Neuronal stem cell (in vitro differentiated cells): ENCODE data around the gene FAF1.

Experiments
- DNase-seq: peaks from one replicate; pipeline ENCODE4 v3.0.0-alpha.2; 2013; ENCODE audit warnings: low spot score
- H2AFZ ChIP-seq: one replicate; pipeline ENCODE4 v1.6.1; 2013; ENCODE audit warnings: mild to moderate bottlenecking, low read length, inconsistent platforms
- H2AK5ac ChIP-seq: 2 replicates; pipeline ENCODE4 v1.6.1; 2013; ENCODE audit warnings: low read depth, mild to moderate bottlenecking, inconsistent platforms, low read length, moderate library complexity, mixed read lengths
- H2BK120ac ChIP-seq: 2 replicates; pipeline ENCODE4 v1.6.1; 2013; ENCODE audit warnings: low read depth, mild to moderate bottlenecking, inconsistent platforms, low read length, moderate library complexity, mixed read lengths
- H2BK12ac ChIP-seq: one replicate; pipeline ENCODE4 v1.6.1; 2013; ENCODE audit warnings: low read length, inconsistent platforms
- H2BK15ac ChIP-seq: 2 replicates; pipeline ENCODE4 v1.6.1; 2013; ENCODE audit warnings: mild to moderate bottlenecking, low read length, inconsistent platforms, mixed read lengths
- H2BK5ac ChIP-seq: one replicate; pipeline ENCODE4 v1.6.1; 2013; ENCODE audit warnings: inconsistent platforms, mild to moderate bottlenecking, low read length, moderate library complexity
- H3K14ac ChIP-seq: one replicate; pipeline ENCODE4 v1.6.1; 2013; ENCODE audit warnings: low read length, inconsistent platforms
- H3K18ac ChIP-seq: 2 replicates; pipeline ENCODE4 v1.6.1; 2013; ENCODE audit warnings: low read length, inconsistent platforms
- H3K23ac ChIP-seq: 2 replicates; pipeline ENCODE4 v1.6.1; 2013; ENCODE audit warnings: low read depth, mild to moderate bottlenecking, mixed read lengths, low read length, inconsistent platforms; ENCODE audit not compliant: poor library complexity
- H3K27ac ChIP-seq: replicated peaks from 3 replicates; pipeline ENCODE4 v1.5.1; 2013; ENCODE audit warnings: low read length, inconsistent platforms
- H3K27me3 ChIP-seq, 3 experiments: 2 replicates each; pipeline ENCODE4 v1.6.1; 2013; ENCODE audit warnings: low read length in 3 of 3, mild to moderate bottlenecking in 2 of 3, inconsistent platforms in 1 of 3, low read depth in 1 of 3, mixed read lengths in 1 of 3, moderate library complexity in 1 of 3; ENCODE audit not compliant: control insufficient read depth in 3 of 3, insufficient read depth in 3 of 3
- H3K36me3 ChIP-seq, 2 donors: replicated peaks in 1 of 2; 2 replicates each; pipeline ENCODE4 v1.6.1; 2013; ENCODE audit warnings: low read length in 2 of 2; ENCODE audit not compliant: control insufficient read depth in 2 of 2, insufficient read depth in 2 of 2
- H3K4ac ChIP-seq: 2 replicates; pipeline ENCODE4 v1.6.1; 2013; ENCODE audit warnings: inconsistent platforms, mild to moderate bottlenecking, low read length, moderate library complexity
- H3K4me1 ChIP-seq, 2 donors: 1 replicate in 1 of 2; 2 replicates in 1 of 2; pipeline ENCODE4 v1.6.1; 2013; ENCODE audit warnings: low read length in 2 of 2, low read depth in 1 of 2; ENCODE audit not compliant: control insufficient read depth in 2 of 2, insufficient read depth in 1 of 2
- H3K4me2 ChIP-seq: one replicate; pipeline ENCODE4 v1.6.1; 2013; ENCODE audit warnings: mild to moderate bottlenecking, low read length, inconsistent platforms; ENCODE audit not compliant: insufficient read depth, poor library complexity, severe bottlenecking
- H3K4me3 ChIP-seq, 2 donors: 2 replicates each; pipeline ENCODE4 v1.5.1; 2013; ENCODE audit warnings: low read length in 2 of 2, mild to moderate bottlenecking in 2 of 2, inconsistent platforms in 1 of 2, moderate library complexity in 1 of 2
- H3K79me1 ChIP-seq: one replicate; pipeline ENCODE4 v1.6.1; 2013; ENCODE audit warnings: low read depth, mild to moderate bottlenecking, inconsistent platforms, low read length, moderate library complexity
- H3K9ac ChIP-seq: one replicate; pipeline ENCODE4 v1.6.1; 2013; ENCODE audit warnings: mild to moderate bottlenecking, low read depth, low read length, inconsistent platforms; ENCODE audit not compliant: poor library complexity
- H3K9me3 ChIP-seq, 2 donors: replicated peaks in 1 of 2; 2 replicates each; pipeline versions ENCODE3 to v1.6.1; 2013; ENCODE audit warnings: low read length in 2 of 2, mild to moderate bottlenecking in 2 of 2, inconsistent platforms in 1 of 2, low read depth in 1 of 2, mixed read lengths in 1 of 2, moderate library complexity in 1 of 2; ENCODE audit not compliant: control insufficient read depth in 2 of 2, insufficient read depth in 1 of 2
- H4K8ac ChIP-seq: one replicate; pipeline ENCODE4 v1.6.1; 2013; ENCODE audit warnings: low read depth, mild to moderate bottlenecking, inconsistent platforms, low read length, moderate library complexity
- H4K91ac ChIP-seq: one replicate; pipeline ENCODE4 v1.6.1; 2013; ENCODE audit warnings: low read length, low read depth, mild to moderate bottlenecking, inconsistent platforms; ENCODE audit not compliant: poor library complexity
- WGBS, 2 donors: extraction: QIAGEN DNeasy Blood & Tissue Kit; methylation state at CpG; one replicate each; pipeline ENCODE4 v1.1.7; 2013; ENCODE audit warnings: missing lambda C conversion rate in 2 of 2, mixed read lengths in 1 of 2; ENCODE audit not compliant: insufficient read length in 2 of 2, insufficient replicate concordance in 1 of 2; ENCODE audit errors: extremely low coverage in 2 of 2; 5-methylcytosine and 5-hydroxymethylcytosine counted together

The FAF1 gene

DNA sequence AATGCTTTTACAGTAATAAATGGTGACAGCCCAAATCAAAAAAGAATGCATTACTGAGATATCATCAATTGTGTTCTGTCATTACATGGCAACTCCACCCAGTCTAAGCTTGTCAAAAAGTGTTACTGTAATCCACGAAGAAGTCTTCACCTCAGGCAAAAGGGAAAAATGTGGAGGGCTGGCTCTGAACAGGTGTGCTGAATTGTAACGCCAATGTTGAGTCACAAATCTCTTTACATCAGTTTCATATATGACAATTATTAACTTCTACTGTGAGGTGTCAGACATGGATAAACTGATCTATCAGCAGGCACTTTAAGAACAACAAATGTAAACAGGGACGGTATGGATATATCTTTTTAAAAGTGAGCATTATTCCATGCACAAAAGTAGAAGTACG lies 438.4 kb downstream of the FAF1 start:
- no peaks in the 10 kb centered on the region for H3K36me3 ChIP-seq
- DNase-seq = no peak

DNA sequence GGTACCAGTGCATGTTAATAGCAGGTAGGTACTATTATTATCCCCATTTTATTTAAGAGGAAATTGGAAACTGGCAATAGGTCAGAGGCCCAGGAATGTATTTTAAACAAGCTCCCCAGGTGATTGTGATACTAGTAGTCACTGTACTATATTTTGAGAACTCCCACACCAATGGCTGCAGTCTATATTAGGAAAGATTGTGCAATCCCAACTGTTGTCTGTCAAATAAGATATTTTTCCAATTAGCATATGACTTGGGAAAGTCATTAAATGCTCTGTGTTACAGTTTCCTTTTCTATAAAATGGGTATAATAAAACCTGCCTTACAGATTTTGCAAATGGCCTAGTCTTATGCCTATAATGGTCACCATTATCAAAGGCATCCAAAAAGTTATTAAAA lies 442.6 kb downstream of the FAF1 start:
- Histone ChIP-seq H3K27me3 (no peaks in the 10 kb centered on the region), H3K27ac (no peak overlapping the region), H2BK5ac (no peak overlapping the region), H3K9ac (no peak overlapping the region), H3K18ac (no peak overlapping the region), H3K4me3 (no peak overlapping the region), H3K4ac (no peak overlapping the region), H3K14ac (no peak overlapping the region), H2BK12ac (no peak overlapping the region), H3K4me2 (no peak overlapping the region), H2BK120ac (no peak overlapping the region), H3K36me3 (no peaks in the 10 kb centered on the region), H2AK5ac (no peak overlapping the region), H2BK15ac (no peak overlapping the region), H3K9me3 (no peaks in the 10 kb centered on the region), H4K91ac (no peak overlapping the region), H4K8ac (no peak overlapping the region), H3K4me1 (no peaks in the 10 kb centered on the region), H3K79me1 (no peaks in the 10 kb centered on the region), H2AFZ (no peak overlapping the region), H3K23ac (no peak overlapping the region)
- no peak for DNase-seq

More for the DNA sequence above, 438.4 kb downstream of the FAF1 start:
- H2BK12ac ChIP-seq = no peak overlapping the region
- no peaks in the 10 kb centered on the region for H3K4me1 ChIP-seq
- H2AK5ac ChIP-seq = no peak overlapping the region
- no peak overlapping the region for H2AFZ ChIP-seq
- no peak overlapping the region for H3K23ac ChIP-seq
- no peaks in the 10 kb centered on the region for H3K27me3 ChIP-seq
- no peak overlapping the region for H2BK15ac ChIP-seq
- no peak overlapping the region for H3K4me2 ChIP-seq
- no peak overlapping the region for H4K8ac ChIP-seq
- H3K9ac ChIP-seq = no peak overlapping the region
- H3K9me3 ChIP-seq = peaks cover 0 to 10% of the 10 kb centered on the region in 2 donors
- H3K27ac ChIP-seq = no peak overlapping the region
- WGBS, 2 donors = no CpG with 5 or more reads among the region's 4 CpGs
- H2BK5ac ChIP-seq = no peak overlapping the region
- no peaks in the 10 kb centered on the region for H3K79me1 ChIP-seq
- H2BK120ac ChIP-seq = no peak overlapping the region
- H3K4me3 ChIP-seq = no peak overlapping the region
- no peak overlapping the region for H3K18ac ChIP-seq
- no peak overlapping the region for H3K14ac ChIP-seq
- no peak overlapping the region for H4K91ac ChIP-seq
- no peak overlapping the region for H3K4ac ChIP-seq

DNA sequence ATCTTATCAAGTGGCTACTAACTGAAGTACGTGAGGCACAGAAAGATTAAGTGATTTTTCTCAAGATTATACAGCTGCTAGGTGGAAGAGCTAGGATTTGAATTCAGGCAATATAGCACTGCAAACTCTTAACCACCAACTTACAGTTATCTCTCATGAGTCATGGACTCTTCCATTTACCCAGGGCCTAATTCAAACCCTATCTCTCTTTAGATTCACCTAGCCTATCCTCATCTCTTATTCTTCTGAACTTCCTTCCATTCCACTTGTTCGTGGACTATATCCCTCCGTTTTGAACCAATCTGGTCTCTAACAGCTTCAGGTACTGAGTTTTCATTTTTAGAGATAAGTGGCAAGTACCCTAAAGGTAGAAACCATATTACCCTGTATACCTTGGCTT lies 444.0 kb downstream of the FAF1 start:
- Histone ChIP-seq H2BK5ac (no peak overlapping the region), H3K23ac (no peak overlapping the region), H2BK15ac (no peak overlapping the region), H4K91ac (no peak overlapping the region), H3K14ac (no peak overlapping the region), H3K4me3 (no peak overlapping the region), H2BK12ac (no peak overlapping the region), H3K27me3 (no peaks in the 10 kb centered on the region), H2AFZ (no peak overlapping the region), H3K36me3 (no peaks in the 10 kb centered on the region), H4K8ac (no peak overlapping the region), H3K18ac (no peak overlapping the region), H3K9ac (no peak overlapping the region), H3K4ac (no peak overlapping the region), H3K9me3 (no peaks in the 10 kb centered on the region), H2BK120ac (no peak overlapping the region), H3K79me1 (no peaks in the 10 kb centered on the region), H3K4me2 (no peak overlapping the region), H3K4me1 (no peaks in the 10 kb centered on the region), H2AK5ac (no peak overlapping the region), H3K27ac (no peak overlapping the region)
- DNase-seq = no peak
- WGBS, 2 donors = no CpG with 5 or more reads among the region's 3 CpGs

DNA sequence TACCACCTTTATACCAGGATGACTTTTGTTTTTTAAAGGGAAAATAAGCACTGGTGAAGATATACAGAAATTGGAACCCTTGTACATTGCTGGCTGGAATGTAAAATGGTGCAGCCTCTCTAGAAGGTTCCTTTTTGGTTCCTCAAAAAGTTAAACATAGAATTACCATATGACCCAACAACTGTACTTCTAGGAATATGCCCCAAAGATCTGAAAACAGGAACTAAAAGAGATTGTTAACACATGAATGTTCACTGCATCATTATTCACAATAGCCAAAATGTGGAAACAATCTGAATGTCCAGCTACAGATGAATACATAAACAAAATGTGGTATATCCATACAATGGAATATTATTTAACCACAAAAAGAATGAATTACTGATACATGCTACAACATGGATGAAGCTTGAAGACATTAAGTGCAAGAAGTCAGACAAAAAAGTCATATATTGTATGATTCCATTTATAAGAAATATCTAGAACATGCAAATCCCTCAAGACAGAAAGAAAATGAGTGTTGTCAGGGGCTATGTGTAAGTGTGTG lies 452.0 kb downstream of the FAF1 start:
- Histone ChIP-seq H3K4me2 (no peak overlapping the region), H2AK5ac (no peak overlapping the region), H2AFZ (no peak overlapping the region), H3K9me3 (peaks cover 0 to 16% of the 10 kb centered on the region in 2 donors), H3K18ac (no peak overlapping the region), H2BK5ac (no peak overlapping the region), H3K4me1 (no peaks in the 10 kb centered on the region), H2BK12ac (no peak overlapping the region), H2BK120ac (no peak overlapping the region), H4K91ac (no peak overlapping the region), H3K27ac (no peak overlapping the region), H3K27me3 (no peaks in the 10 kb centered on the region), H3K4me3 (no peak overlapping the region), H3K9ac (no peak overlapping the region), H3K79me1 (no peaks in the 10 kb centered on the region), H3K23ac (no peak overlapping the region), H3K4ac (no peak overlapping the region), H4K8ac (no peak overlapping the region), H3K14ac (no peak overlapping the region), H3K36me3 (no peaks in the 10 kb centered on the region), H2BK15ac (no peak overlapping the region)
- no peak for DNase-seq
